Measurements from ENCODE around the gene ZIC5. TPM values are rescaled to one million over a fixed set of nuclear protein-coding genes. Genes with fewer than 3 reads are reported as not detected.

ZIC5 gene
- total RNA-seq, 4 donors from 2014 or later, result not detected

- Histone ChIP-seq H3K27ac (no peak overlapping the region), H3K4me1 (peaks cover 0 to 24% of the 10 kb centered on the region in 2 donors), H3K4me3 (peak overlapping the region in 1 of 2 donors; percentile 2), H3K27me3 (peaks cover 67 to 78% of the 10 kb centered on the region in 2 donors), H3K9me3 (no peaks in the 10 kb centered on the region), H3K36me3 (no peaks in the 10 kb centered on the region)
- intact Hi-C loops (cut with DNase I; ENCODE audit: low total_unique reads), result no loop called here
- DNase-seq, result no peak
- no peak for TF ChIP-seq CTCF (IDR thresholded peaks at IDR 0.05)
- TF ChIP-seq POLR2A (IDR thresholded peaks at IDR 0.05), result no peak
Measured at GRCh38 chr13:99970651-99971575, 654 bp downstream of the ZIC5 start.

GRCh38 chr13:99969919-99970650, 1.5 kb downstream of the ZIC5 start:
- TF ChIP-seq POLR2A (IDR thresholded peaks at IDR 0.05) (no peak), CTCF (IDR thresholded peaks at IDR 0.05) (no peak)
- no peak for DNase-seq
- intact Hi-C loops (cut with DNase I; ENCODE audit: low total_unique reads), result no loop called here
- Histone ChIP-seq H3K27me3 (peaks cover 60 to 78% of the 10 kb centered on the region in 2 donors), H3K36me3 (no peaks in the 10 kb centered on the region), H3K9me3 (no peaks in the 10 kb centered on the region), H3K4me3 (peak overlapping the region in 1 of 2 donors; percentile 16), H3K4me1 (peaks cover 0 to 24% of the 10 kb centered on the region in 2 donors), H3K27ac (no peak overlapping the region)

GRCh38 chr13:99969453-99969918, 2.1 kb downstream of the ZIC5 start:
- TF ChIP-seq POLR2A (IDR thresholded peaks at IDR 0.05) (no peak), CTCF (IDR thresholded peaks at IDR 0.05) (no peak)
- no peak overlapping the region for H3K4me3 ChIP-seq
- no peak for DNase-seq
- no peaks in the 10 kb centered on the region for H3K36me3 ChIP-seq
- peaks cover 56 to 75% of the 10 kb centered on the region in 2 donors for H3K27me3 ChIP-seq
- H3K27ac ChIP-seq, result no peak overlapping the region
- H3K9me3 ChIP-seq, result no peaks in the 10 kb centered on the region
- intact Hi-C loops (cut with DNase I; ENCODE audit: low total_unique reads), result no loop called here
- peaks cover 0 to 24% of the 10 kb centered on the region in 2 donors for H3K4me1 ChIP-seq

- Histone ChIP-seq H3K27me3 (peaks cover 52 to 75% of the 10 kb centered on the region in 2 donors), H3K36me3 (no peaks in the 10 kb centered on the region), H3K4me3 (no peak overlapping the region), H3K9me3 (no peaks in the 10 kb centered on the region), H3K4me1 (peaks cover 0 to 24% of the 10 kb centered on the region in 2 donors), H3K27ac (no peak overlapping the region)
- DNase-seq, result no peak
- TF ChIP-seq CTCF (IDR thresholded peaks at IDR 0.05), result no peak
- no peak for TF ChIP-seq POLR2A (IDR thresholded peaks at IDR 0.05)
- intact Hi-C loops (cut with DNase I; ENCODE audit: low total_unique reads), result no loop called here
Measured at GRCh38 chr13:99968521-99969452, 2.8 kb downstream of the ZIC5 start.

Measured in uterus (tissue), 4 donors.